ENCODE measurements around the gene SEC24C. TPM values are rescaled to one million over a fixed set of nuclear protein-coding genes. Genes with fewer than 3 reads are reported as not detected.

The SEC24C gene, protein sequence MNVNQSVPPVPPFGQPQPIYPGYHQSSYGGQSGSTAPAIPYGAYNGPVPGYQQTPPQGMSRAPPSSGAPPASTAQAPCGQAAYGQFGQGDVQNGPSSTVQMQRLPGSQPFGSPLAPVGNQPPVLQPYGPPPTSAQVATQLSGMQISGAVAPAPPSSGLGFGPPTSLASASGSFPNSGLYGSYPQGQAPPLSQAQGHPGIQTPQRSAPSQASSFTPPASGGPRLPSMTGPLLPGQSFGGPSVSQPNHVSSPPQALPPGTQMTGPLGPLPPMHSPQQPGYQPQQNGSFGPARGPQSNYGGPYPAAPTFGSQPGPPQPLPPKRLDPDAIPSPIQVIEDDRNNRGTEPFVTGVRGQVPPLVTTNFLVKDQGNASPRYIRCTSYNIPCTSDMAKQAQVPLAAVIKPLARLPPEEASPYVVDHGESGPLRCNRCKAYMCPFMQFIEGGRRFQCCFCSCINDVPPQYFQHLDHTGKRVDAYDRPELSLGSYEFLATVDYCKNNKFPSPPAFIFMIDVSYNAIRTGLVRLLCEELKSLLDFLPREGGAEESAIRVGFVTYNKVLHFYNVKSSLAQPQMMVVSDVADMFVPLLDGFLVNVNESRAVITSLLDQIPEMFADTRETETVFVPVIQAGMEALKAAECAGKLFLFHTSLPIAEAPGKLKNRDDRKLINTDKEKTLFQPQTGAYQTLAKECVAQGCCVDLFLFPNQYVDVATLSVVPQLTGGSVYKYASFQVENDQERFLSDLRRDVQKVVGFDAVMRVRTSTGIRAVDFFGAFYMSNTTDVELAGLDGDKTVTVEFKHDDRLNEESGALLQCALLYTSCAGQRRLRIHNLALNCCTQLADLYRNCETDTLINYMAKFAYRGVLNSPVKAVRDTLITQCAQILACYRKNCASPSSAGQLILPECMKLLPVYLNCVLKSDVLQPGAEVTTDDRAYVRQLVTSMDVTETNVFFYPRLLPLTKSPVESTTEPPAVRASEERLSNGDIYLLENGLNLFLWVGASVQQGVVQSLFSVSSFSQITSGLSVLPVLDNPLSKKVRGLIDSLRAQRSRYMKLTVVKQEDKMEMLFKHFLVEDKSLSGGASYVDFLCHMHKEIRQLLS
- 51.4 to 59.2 TPM (median 56.1 TPM) in 5 replicates for total RNA-seq (2022; extraction: Qiagen RNA extraction; ENCODE audit: low read depth)

DNA sequence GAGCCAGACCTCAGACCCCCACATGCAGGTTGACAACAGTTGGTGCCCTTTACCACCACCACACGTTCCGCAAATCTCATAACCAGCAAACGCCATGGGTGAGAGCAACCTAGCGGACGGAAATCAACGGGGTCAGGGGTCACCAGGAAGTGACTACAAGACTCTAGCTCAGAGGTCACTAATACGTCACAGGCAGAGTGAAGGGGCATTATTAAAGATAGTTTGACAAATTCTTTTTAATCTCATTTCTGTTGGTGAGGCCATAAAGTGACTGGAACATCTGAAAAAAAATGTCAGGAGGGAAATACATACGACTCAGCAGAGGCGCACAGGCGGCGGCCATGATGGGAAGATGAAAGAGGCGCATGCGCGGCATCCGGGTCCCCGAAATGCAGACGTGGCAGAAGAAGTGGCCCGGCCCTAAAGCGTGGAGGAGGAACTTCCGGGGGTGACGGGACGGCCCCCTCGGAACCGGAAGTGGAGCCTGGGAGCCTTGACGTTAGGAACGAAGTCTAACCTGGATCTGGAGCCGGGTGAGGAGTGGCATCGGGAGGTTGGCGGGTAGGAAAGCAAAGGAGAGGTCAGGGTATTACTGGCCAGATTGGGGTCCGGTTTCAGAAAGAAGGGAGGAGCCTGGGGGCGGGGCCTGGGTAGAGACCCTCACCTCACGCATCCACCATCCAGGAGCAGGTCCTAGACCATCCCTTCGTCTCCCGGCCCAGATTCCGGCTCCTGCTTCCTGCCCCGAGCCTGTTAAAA is at the start of gene SEC24C:
TSS of gene SEC24C (plus strand) at position 468 of the 759 bp plus-strand sequence. CDS start 2,461 bp downstream, outside the sequence.

DNA sequence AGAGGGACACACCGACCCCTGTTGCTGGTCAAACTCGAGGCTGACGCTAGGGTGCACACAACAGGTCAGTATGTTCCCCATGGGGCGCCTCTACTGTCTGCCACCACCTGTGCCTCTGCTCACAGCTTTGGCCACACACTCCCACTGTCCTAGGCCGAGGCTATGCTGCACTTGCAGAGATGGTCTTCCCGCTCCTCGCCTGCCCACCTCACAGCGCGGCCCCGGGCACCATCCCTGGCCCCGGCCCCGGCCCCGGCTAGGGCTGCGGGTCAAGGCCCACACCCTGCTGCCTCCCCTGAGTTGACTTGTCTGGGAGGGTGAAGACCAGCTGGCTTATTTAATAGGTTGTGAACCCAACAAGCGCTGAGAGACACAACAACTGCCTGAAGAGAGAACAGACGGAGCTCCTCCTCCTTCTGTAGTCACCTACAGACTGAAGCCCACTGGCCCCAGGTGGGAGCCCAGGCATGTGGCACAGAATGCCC is 46.5 kb upstream of the SEC24C start, which contains the start of gene AGAP5:
TSS of gene AGAP5 (minus strand) at position 435 of the 485 bp plus-strand sequence. CDS start at position 81, 354 bp downstream.

DNA sequence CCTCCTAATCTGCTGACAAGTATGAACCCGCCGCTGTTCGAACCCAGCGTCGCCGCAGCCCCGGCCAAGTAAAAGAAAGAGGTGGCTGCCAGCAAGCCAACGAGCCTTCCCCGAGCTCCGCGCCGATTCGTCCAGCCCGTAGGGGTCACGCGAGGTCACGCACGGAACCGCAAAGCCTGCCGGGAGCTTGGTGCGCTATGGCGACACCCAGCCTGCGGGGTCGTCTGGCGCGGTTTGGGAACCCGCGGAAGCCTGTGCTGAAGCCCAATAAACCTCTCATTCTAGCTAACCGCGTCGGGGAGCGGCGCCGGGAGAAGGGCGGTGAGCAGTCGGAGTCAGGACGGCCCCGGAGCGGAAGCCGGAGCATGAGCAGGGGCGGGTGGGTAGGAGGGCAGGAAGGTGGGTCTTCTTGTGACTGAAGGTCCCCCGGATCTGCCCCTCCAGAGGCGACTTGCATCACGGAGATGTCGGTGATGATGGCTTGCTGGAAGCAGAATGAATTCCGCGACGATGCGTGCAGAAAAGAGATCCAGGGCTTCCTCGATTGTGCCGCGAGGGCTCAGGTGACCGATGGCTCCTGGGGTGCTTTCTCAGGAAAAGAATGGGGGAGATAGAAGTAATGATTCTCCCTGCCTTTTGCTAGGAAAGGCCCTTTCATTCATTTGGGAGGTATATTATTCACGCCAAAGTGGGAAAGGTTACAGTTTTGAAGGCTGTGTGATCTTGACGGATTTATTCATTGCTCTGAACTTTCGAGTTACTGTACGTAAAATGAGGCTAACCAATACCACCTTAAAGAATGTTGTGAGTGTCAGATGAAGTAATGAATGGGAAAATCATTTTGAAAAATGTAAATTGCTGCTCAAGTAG is 37.9 kb downstream of the SEC24C start, which contains the start of gene CHCHD1:
TSS of gene CHCHD1 (plus strand) at position 170 of the 870 bp plus-strand sequence. CDS start at position 198, 28 bp downstream.

DNA sequence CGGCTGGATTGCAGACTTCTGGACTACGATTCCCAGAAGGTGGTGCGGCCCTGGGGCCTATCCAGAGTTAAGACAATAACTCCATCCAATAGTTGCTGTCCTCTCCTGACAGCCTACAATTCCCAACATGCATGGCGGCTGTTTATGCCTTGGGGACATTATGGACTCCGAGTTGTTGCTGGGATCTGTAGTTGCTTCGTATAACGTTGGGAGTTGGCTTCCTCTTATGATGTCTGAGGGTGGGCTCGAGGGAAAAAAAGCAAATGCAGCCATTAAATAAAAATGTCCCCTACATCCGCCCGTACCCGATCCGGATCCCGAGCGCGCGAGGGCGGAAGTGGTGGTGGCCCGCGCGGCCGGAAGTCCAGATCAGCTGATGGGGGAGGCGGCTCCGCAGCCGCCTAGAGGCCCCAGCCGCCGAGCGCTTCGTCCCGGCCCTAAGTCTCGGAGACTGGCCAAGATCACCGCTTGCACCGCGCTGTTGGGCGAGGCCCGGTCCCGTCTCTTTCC is 41.1 kb downstream of the SEC24C start, which contains the start of gene ZSWIM8:
TSS of gene ZSWIM8 (plus strand) at position 396 of the 510 bp plus-strand sequence. CDS start 273 bp downstream, outside the sequence.

Other genes with a start within 250 kb of the SEC24C start
- 14.4 to 18.8 TPM (median 16.5 TPM) in 5 replicates for gene PPP3CB, start 248.3 kb upstream of the SEC24C start, total RNA-seq (2022; extraction: Qiagen RNA extraction; ENCODE audit: low read depth)
- gene USP54, start 153.0 kb upstream of the SEC24C start, total RNA-seq (2022; extraction: Qiagen RNA extraction; ENCODE audit: low read depth): 9.3 to 11.9 TPM (median 11.3 TPM) in 5 replicates
- not detected in 5 replicates for gene MYOZ1, start 102.9 kb upstream of the SEC24C start, total RNA-seq (2022; extraction: Qiagen RNA extraction; ENCODE audit: low read depth)
- gene SYNPO2L, start 88.3 kb upstream of the SEC24C start, total RNA-seq (2022; extraction: Qiagen RNA extraction; ENCODE audit: low read depth): 0.07 TPM in 1 of 5 replicates, not detected in the others
- gene AGAP5, start 46.3 kb upstream of the SEC24C start, total RNA-seq (2022; extraction: Qiagen RNA extraction; ENCODE audit: low read depth): 2.2 to 3.3 TPM (median 2.4 TPM) in 5 replicates
- gene CHCHD1, start 37.7 kb downstream of the SEC24C start, total RNA-seq (2022; extraction: Qiagen RNA extraction; ENCODE audit: low read depth): 60.7 to 78.7 TPM (median 71.8 TPM) in 5 replicates
- 29.9 to 41.2 TPM (median 39.3 TPM) in 5 replicates for gene ZSWIM8, start 41.2 kb downstream of the SEC24C start, total RNA-seq (2022; extraction: Qiagen RNA extraction; ENCODE audit: low read depth)
- 11.7 to 18.1 TPM (median 15.7 TPM) in 5 replicates for gene NDST2, start 67.2 kb downstream of the SEC24C start, total RNA-seq (2022; extraction: Qiagen RNA extraction; ENCODE audit: low read depth)
- gene CAMK2G, start 130.2 kb downstream of the SEC24C start, total RNA-seq (2022; extraction: Qiagen RNA extraction; ENCODE audit: low read depth): 14.6 to 18.9 TPM (median 17.5 TPM) in 5 replicates
- 73.7 to 76.9 TPM (median 76.3 TPM) in 5 replicates for gene PLAU, start 166.8 kb downstream of the SEC24C start, total RNA-seq (2022; extraction: Qiagen RNA extraction; ENCODE audit: low read depth)